K562 (cell line): ENCODE data around the gene HHIPL1. TPM values are rescaled to one million over a fixed set of nuclear protein-coding genes. Genes with fewer than 3 reads are reported as not detected.

ENCODE experiments used
- ATF7 ChIP-seq: fragments of 450-650 bp; IDR thresholded peaks from 2 replicates; pipeline ENCODE4 v1.7.1; 2014; ENCODE audit warnings: mild to moderate bottlenecking, moderate library complexity
- HDAC1 ChIP-seq, 2 experiments: fragments of 450-650 bp; IDR thresholded peaks; 2 replicates each; pipeline ENCODE4 v1.6.1; 2016 to 2017; ENCODE audit warnings: inconsistent platforms in 1 of 2, mild to moderate bottlenecking in 1 of 2, moderate library complexity in 1 of 2
- ZSCAN29 ChIP-seq: fragments of 450-650 bp; IDR thresholded peaks from 2 replicates; pipeline ENCODE4 v1.6.1; 2017
- polyA plus RNA-seq, 8 experiments: library from polyadenylated mRNA; depleted of rRNA in 4 of 8; stranded (reverse) in 5 of 8; unstranded in 3 of 8; fragments of >200 nt; fragmentation: Nextera tagmentation in 2 of 8; fragmentation: Illumina TruSeq in 1 of 8; extraction: Ambion mirVana in 2 of 8; extraction: Trizol in 1 of 8; gene quantifications; 2 replicates each; pipeline versions ENCODE4 v1.2.1 to v1.2.3, GENCODE V29; 2011 to 2014; ENCODE audit warnings: inconsistent platforms in 1 of 8, missing spikeins in 1 of 8
- total RNA-seq, 7 experiments: library from RNA; depleted of rRNA in 6 of 7; stranded (reverse); fragments of >200 nt in 6 of 7; fragmentation: Illumina TruSeq in 2 of 7; extraction: Trizol in 2 of 7; gene quantifications; 2 replicates each; pipeline versions ENCODE4 v1.2.1 to v1.2.3, GENCODE V29; 2011 to 2021; ENCODE audit warnings: low replicate concordance in 1 of 7
- TF ChIP-seq, protein P1 (sequence below), 2 experiments: fragments of 450-650 bp; IDR thresholded peaks; 2 replicates each; pipeline ENCODE4 v1.6.1; 2016; ENCODE audit warnings: mild to moderate bottlenecking in 2 of 2, borderline replicate concordance in 1 of 2, low read depth in 1 of 2, moderate library complexity in 1 of 2

HHIPL1 gene
- total and polyA plus RNA-seq, 9 of the 15 experiments (the other 6 are each of a cell fraction or from before 2014, with no cell fraction given): not detected

- TF ChIP-seq, protein P1, sequence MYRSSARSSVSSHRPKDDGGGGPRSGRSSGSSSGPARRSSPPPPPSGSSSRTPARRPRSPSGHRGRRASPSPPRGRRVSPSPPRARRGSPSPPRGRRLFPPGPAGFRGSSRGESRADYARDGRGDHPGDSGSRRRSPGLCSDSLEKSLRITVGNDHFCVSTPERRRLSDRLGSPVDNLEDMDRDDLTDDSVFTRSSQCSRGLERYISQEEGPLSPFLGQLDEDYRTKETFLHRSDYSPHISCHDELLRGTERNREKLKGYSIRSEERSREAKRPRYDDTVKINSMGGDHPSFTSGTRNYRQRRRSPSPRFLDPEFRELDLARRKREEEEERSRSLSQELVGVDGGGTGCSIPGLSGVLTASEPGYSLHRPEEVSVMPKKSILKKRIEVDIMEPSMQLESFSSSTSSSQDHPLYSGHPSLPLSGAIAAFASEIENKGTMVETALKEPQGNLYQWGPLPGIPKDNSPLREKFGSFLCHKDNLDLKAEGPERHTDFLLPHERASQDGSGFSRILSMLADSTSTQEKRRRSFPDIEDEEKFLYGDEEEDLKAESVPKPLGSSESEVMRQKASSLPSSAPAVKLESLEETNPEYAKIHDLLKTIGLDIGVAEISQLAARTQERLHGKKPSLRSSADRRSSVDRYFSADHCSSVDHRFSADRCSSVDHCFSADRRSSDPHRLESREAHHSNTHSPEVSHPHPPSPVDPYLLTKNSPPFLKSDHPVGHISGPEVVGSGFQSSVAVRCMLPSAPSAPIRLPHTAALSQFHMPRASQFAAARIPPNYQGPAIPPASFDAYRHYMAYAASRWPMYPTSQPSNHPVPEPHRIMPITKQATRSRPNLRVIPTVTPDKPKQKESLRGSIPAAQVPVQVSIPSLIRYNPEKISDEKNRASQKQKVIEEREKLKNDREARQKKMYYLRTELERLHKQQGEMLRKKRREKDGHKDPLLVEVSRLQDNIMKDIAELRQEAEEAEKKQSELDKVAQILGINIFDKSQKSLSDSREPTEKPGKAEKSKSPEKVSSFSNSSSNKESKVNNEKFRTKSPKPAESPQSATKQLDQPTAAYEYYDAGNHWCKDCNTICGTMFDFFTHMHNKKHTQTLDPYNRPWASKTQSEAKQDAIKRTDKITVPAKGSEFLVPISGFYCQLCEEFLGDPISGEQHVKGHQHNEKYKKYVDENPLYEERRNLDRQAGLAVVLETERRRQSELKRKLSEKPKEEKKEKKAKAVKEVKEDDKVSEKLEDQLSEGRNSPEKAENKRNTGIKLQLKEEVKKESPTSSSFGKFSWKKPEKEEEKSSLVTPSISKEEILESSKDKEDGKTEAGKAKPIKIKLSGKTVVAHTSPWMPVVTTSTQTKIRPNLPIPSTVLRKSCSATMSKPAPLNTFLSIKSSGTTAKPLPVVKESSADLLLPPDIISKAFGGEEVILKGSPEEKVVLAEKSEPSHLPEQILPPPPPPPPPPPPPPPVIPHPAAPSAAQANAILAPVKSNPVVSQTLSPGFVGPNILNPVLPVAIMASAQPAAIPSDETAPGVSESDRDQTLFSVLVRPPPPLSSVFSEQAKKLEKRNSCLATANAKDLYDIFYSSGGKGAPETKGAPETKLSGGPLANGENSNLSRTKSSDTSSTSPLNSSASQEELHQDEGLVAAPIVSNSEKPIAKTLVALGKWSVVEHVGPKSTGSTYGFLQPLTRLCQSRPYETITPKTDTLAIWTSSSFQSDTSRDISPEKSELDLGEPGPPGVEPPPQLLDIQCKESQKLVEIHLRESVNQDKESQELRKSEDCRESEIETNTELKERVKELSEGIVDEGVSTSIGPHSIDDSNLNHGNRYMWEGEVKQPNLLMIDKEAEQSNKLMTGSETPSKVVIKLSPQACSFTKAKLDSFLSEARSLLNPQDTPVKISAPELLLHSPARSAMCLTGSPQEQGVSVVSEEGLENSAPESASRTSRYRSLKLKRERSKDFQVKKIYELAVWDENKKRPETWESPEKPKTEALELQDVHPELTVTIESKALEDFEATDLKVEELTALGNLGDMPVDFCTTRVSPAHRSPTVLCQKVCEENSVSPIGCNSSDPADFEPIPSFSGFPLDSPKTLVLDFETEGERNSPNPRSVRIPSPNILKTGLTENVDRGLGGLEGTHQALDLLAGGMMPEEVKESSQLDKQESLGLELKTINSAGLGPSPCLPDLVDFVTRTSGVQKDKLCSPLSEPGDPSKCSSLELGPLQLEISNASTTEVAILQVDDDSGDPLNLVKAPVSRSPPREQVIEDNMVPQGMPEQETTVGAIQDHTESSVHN (IDR thresholded peaks at IDR 0.05; ENCODE audit: borderline replicate concordance in 1 of 2, low read depth in 1 of 2): no peak
- peak; percentile 60; the same call in 1 of the 2 replicates for TF ChIP-seq ATF7
- no peak for TF ChIP-seq ZSCAN29
- TF ChIP-seq HDAC1 (IDR thresholded peaks at IDR 0.05): 0 out of 4 replicates have a peak, but pooled peaks of 1 of the 2 experiments have one; percentile 15
Measured at GRCh38 chr14:99606359-99606758, 38.6 kb upstream of the HHIPL1 start (continued).
